GM06990 (cell line): ENCODE data around the gene NSD2.

Source experiments
- DNase-seq: peaks from one replicate; pipeline ENCODE4 v3.0.0-alpha.2; 2011; ENCODE audit not compliant: insufficient read length; ENCODE audit errors: extremely low read depth
- H3K27me3 ChIP-seq: replicated peaks from 2 replicates; pipeline ENCODE4 v1.6.0; 2011; ENCODE audit warnings: low read length; ENCODE audit not compliant: control insufficient read depth, insufficient read depth
- H3K36me3 ChIP-seq: 2 replicates; pipeline ENCODE4 v1.5.1; 2011; ENCODE audit warnings: low read length; ENCODE audit not compliant: control insufficient read depth, insufficient read depth
- H3K4me3 ChIP-seq: replicated peaks from 2 replicates; pipeline ENCODE4 v1.5.1; 2011; ENCODE audit warnings: low read depth, mild to moderate bottlenecking, control low read depth, low read length
- TF ChIP-seq, protein P1 (sequence below): IDR thresholded peaks from 2 replicates; pipeline ENCODE4 v1.5.1; 2011; ENCODE audit warnings: low read length, control low read depth, mild to moderate bottlenecking, inconsistent platforms; ENCODE audit not compliant: insufficient read depth, poor library complexity, severe bottlenecking

NSD2 gene

DNA sequence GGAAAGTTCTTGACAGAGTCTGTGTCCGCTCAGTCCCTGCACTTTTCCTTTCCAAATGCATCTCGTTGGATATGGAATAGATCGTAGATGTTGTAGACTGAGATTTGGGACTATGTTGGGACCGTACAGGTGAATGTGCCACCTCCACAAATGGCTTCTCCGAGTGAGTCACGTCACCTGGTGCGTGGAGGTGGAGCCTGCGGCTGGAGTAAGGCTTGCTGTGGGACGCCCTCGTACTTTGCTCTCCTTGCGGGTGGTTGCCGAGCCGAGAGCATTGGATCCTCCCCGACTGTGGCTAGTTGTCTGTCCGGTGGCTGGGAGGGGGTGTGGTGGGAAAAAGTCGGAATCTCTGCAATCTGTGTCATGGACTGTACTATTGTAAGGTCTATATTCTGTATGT lies 77.0 kb downstream of the NSD2 start:
- Histone ChIP-seq H3K27me3 (no peaks in the 10 kb centered on the region), H3K36me3 (peaks cover 22% of the 10 kb centered on the region), H3K4me3 (no peak overlapping the region)
- TF ChIP-seq, protein P1, sequence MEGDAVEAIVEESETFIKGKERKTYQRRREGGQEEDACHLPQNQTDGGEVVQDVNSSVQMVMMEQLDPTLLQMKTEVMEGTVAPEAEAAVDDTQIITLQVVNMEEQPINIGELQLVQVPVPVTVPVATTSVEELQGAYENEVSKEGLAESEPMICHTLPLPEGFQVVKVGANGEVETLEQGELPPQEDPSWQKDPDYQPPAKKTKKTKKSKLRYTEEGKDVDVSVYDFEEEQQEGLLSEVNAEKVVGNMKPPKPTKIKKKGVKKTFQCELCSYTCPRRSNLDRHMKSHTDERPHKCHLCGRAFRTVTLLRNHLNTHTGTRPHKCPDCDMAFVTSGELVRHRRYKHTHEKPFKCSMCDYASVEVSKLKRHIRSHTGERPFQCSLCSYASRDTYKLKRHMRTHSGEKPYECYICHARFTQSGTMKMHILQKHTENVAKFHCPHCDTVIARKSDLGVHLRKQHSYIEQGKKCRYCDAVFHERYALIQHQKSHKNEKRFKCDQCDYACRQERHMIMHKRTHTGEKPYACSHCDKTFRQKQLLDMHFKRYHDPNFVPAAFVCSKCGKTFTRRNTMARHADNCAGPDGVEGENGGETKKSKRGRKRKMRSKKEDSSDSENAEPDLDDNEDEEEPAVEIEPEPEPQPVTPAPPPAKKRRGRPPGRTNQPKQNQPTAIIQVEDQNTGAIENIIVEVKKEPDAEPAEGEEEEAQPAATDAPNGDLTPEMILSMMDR: no peak
- no peak for DNase-seq

DNA sequence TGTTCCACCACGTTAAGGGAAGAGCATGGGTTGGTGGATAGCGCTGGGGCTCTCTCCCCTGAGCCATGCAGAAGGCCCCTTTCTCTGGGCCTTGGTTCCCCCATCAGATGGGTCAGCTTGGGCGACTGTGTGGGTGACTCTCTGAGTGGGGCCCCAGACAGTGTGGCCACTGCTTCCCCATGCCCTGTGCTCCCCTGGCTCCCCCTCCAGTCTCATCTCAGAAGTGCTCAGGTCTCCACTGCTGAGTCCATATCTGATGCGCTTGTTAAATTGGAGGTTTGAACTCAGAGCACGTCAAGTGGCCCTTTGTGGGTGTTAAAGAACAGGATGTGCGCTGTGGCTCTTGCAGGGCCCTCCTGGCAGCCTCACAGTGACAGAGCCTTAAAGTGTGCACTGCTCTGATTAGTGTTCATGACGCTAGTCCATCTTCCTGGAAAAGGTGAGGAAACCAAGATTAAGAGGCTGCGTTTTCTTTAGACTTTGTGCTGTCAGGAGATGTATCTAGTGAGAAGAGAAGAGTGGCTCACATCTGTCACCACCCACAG lies 77.8 kb downstream of the NSD2 start:
- H3K4me3 ChIP-seq: no peak overlapping the region
- no peak for DNase-seq
- H3K36me3 ChIP-seq: peaks cover 22% of the 10 kb centered on the region
- TF ChIP-seq, protein P1: no peak
- no peaks in the 10 kb centered on the region for H3K27me3 ChIP-seq

DNA sequence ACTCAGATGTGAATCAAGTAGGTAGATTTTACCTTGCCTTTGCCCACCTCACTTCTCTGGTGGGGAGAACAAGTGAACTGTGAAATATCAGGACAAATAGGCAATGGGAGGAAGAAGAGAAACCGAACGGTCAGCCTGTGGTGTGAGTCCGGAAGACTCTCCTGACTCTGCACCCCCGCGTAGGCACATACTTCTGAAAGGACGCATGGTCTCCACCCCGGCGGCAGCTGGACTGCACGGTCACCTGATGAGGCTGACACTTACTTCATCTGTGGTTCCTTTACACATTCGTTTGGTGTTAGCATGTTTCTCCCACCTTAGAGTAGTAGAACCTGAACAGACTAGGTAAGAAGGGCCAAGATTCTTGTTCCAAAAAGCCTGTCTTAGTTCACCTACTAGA lies 79.2 kb downstream of the NSD2 start:
- no peaks in the 10 kb centered on the region for H3K27me3 ChIP-seq
- TF ChIP-seq, protein P1: no peak
- H3K4me3 ChIP-seq: no peak overlapping the region
- H3K36me3 ChIP-seq: peaks cover 27% of the 10 kb centered on the region
- DNase-seq: no peak

DNA sequence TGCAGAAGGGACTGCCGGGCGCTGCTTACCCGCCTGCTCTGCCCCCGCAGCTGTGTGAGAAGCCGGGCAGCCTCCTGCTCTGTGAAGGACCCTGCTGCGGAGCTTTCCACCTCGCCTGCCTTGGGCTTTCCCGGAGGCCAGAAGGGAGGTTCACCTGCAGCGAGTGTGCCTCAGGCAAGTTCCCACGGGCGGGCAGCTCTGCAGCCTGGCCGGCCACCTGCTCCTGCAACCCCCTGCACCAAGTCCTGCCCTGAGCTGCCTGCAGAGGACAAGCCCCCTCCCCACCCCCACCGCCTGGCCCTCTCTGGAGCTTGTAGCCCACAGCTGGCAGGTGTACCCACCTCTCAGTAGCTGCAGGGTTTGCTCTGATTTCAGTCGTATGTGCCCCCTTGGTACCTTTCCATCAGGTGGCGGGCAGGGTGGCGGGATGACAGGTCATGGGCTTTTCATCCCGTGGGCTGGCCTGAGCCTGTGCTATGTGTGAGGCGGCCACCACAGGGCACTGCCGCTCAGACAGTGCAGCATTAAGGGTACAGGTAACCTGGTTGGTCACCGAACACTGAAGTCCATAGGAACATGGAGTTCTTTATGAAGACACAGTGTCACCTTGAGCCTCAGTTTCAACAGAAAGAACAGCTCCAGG lies 81.0 kb downstream of the NSD2 start:
- DNase-seq: no peak
- Histone ChIP-seq H3K4me3 (no peak overlapping the region), H3K36me3 (peaks cover 30% of the 10 kb centered on the region), H3K27me3 (no peaks in the 10 kb centered on the region)
- TF ChIP-seq, protein P1: no peak

DNA sequence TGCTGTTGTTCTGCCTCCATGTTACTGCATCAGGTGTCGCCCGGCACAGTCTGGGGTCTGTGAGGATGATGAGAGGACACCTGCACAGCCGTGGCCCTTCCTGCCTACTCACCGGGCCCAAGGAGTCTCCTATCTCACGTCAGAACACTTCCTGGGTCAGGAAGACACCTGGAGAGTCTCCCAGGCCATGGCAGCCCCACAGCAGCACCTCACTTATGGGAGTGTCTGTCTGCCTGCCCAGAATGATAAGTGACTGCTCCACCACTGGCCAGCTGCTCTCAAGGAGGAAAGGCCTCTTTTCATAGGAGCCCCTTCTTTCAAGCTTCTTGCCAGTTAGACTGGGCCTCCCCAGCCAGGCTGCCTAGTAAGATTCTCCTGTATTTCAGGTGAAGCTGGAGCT lies 81.5 kb downstream of the NSD2 start:
- H3K36me3 ChIP-seq: peaks cover 32% of the 10 kb centered on the region
- TF ChIP-seq, protein P1: no peak
- no peaks in the 10 kb centered on the region for H3K27me3 ChIP-seq
- DNase-seq: no peak
- H3K4me3 ChIP-seq: no peak overlapping the region
